H1 (cell line): ENCODE data around the gene OPN1SW. TPM values are rescaled to one million over a fixed set of nuclear protein-coding genes. Genes with fewer than 3 reads are reported as not detected.

Experiments used
- BCL11A ChIP-seq, 2 experiments: IDR thresholded peaks; one replicate each; pipeline ENCODE4 v1.6.1; 2011; ENCODE audit warnings: low read depth in 2 of 2, low read length in 2 of 2, mild to moderate bottlenecking in 2 of 2
- CEBPB ChIP-seq: IDR thresholded peaks from 2 replicates; pipeline ENCODE4 v1.6.1; 2012; ENCODE audit warnings: low read depth, low read length
- CTBP2 ChIP-seq: IDR thresholded peaks from 2 replicates; pipeline ENCODE4 v1.7.0; 2011; ENCODE audit warnings: borderline replicate concordance, mild to moderate bottlenecking, moderate library complexity, mixed read lengths, low read length; ENCODE audit not compliant: insufficient read depth, insufficient read length
- GABPA ChIP-seq: IDR thresholded peaks from 2 replicates; pipeline ENCODE4 v1.6.1; 2011; ENCODE audit warnings: mild to moderate bottlenecking, low read length, moderate library complexity, borderline replicate concordance; ENCODE audit not compliant: insufficient read depth
- GTF2F1 ChIP-seq: IDR thresholded peaks from 2 replicates; pipeline ENCODE4 v1.6.1; 2012; ENCODE audit warnings: low read depth, low read length, improper control_type of control experiment, borderline replicate concordance
- HDAC2 ChIP-seq, 2 experiments: fragments of 300-600 bp in 1 of 2; sonication (generic) in 1 of 2; IDR thresholded peaks; 2 replicates each; pipeline ENCODE4 v1.6.1; 2011 to 2012; ENCODE audit warnings: low read depth in 2 of 2, low read length in 2 of 2, mild to moderate bottlenecking in 2 of 2, moderate library complexity in 2 of 2, borderline replicate concordance in 1 of 2, inconsistent platforms in 1 of 2
- HDAC6 ChIP-seq: IDR thresholded peaks from one replicate; pipeline ENCODE4 v1.7.1; 2012; ENCODE audit warnings: low read depth, mild to moderate bottlenecking, inconsistent platforms, low read length, moderate library complexity
- JUND ChIP-seq: IDR thresholded peaks from 2 replicates; pipeline ENCODE4 v1.6.1; 2011; ENCODE audit warnings: mild to moderate bottlenecking, improper control_type of control experiment, low read length
- KDM5A ChIP-seq: fragments of 200-600 bp; IDR thresholded peaks from 2 replicates; pipeline ENCODE4 v1.7.1; 2012; ENCODE audit warnings: mild to moderate bottlenecking, low read length, inconsistent platforms, mixed read lengths
- MAX ChIP-seq: IDR thresholded peaks from 2 replicates; pipeline ENCODE4 v1.6.1; 2012; ENCODE audit warnings: inconsistent platforms
- NANOG ChIP-seq: IDR thresholded peaks from 2 replicates; pipeline ENCODE4 v1.6.1; 2011; ENCODE audit warnings: low read length, low read depth, mild to moderate bottlenecking, inconsistent platforms; ENCODE audit not compliant: insufficient read depth, poor library complexity, severe bottlenecking
- NRF1 ChIP-seq: IDR thresholded peaks from 2 replicates; pipeline ENCODE4 v1.6.1; 2011; ENCODE audit warnings: mild to moderate bottlenecking, low read depth, low read length, improper control_type of control experiment
- POLR2AphosphoS5 ChIP-seq: IDR thresholded peaks from 2 replicates; pipeline ENCODE4 v1.6.1; 2011; ENCODE audit warnings: low read depth, low read length
- RBBP5 ChIP-seq: IDR thresholded peaks from 2 replicates; pipeline ENCODE4 v1.7.1; 2012; ENCODE audit warnings: low read depth, mild to moderate bottlenecking, inconsistent platforms, low read length, moderate library complexity, borderline replicate concordance
- RNF2 ChIP-seq: fragments of 200-900, 300-1000 bp; sonication (generic); IDR thresholded peaks from 2 replicates; pipeline ENCODE4 v1.7.1; 2016; ENCODE audit warnings: borderline replicate concordance, low read depth, mild to moderate bottlenecking, antibody characterized with exemption, low read length; ENCODE audit not compliant: poor library complexity, severe bottlenecking; ENCODE audit errors: missing control alignments
- SAP30 ChIP-seq: fragments of 300-600 bp; sonication (generic); IDR thresholded peaks from 2 replicates; pipeline ENCODE4 v1.7.1; 2012; ENCODE audit warnings: low read length, moderate library complexity, mild to moderate bottlenecking, inconsistent platforms; ENCODE audit not compliant: insufficient read depth, insufficient replicate concordance
- SIN3A ChIP-seq, 2 experiments: IDR thresholded peaks in 1 of 2; conservative IDR thresholded peaks in 1 of 2; 2 replicates each; pipeline ENCODE4 v1.6.1; 2011 to 2012; ENCODE audit warnings: low read length in 2 of 2, improper control_type of control experiment in 1 of 2, low read depth in 1 of 2, mild to moderate bottlenecking in 1 of 2
- TAF7 ChIP-seq: optimal IDR thresholded peaks from 2 replicates; pipeline ENCODE3; 2011; ENCODE audit warnings: low read depth, mild to moderate bottlenecking, inconsistent platforms, low read length, moderate library complexity, borderline replicate concordance
- TEAD4 ChIP-seq: IDR thresholded peaks from 2 replicates; pipeline ENCODE4 v1.6.1; 2012; ENCODE audit warnings: low read depth, low read length, inconsistent platforms, mixed read lengths
- YY1 ChIP-seq: IDR thresholded peaks from 2 replicates; pipeline ENCODE4 v1.6.1; 2011; ENCODE audit warnings: low read depth, mild to moderate bottlenecking, low read length
- ZNF274 ChIP-seq: IDR thresholded peaks from 2 replicates; pipeline ENCODE4 v1.7.0; 2012; ENCODE audit warnings: low read length, borderline replicate concordance; ENCODE audit errors: extremely low read depth
- polyA plus RNA-seq, 7 experiments: library from polyadenylated mRNA; depleted of rRNA in 3 of 7; stranded (reverse) in 5 of 7; unstranded in 2 of 7; fragments of >200 nt in 5 of 7; fragments of 200-250 nt in 2 of 7; gene quantifications; 1 replicate in 5 of 7; 2 replicates in 1 of 7; 4 replicates in 1 of 7; pipeline versions ENCODE4 v1.2.1 to v1.2.3, GENCODE V29; 2011 to 2013; ENCODE audit warnings: missing spikeins in 2 of 7, mixed read lengths in 2 of 7
- total RNA-seq: library from RNA; stranded (reverse); fragmentation: NEBNext Ultra II Directional; extraction: Animal tissue kit (Norgen Biotek cat#: 25700); gene quantifications from 2 replicates; pipeline ENCODE4 v1.2.1, GENCODE V29; 2021

Gene OPN1SW
- total and polyA plus RNA-seq, 2 of the 8 experiments (the other 6 are each of a cell fraction or from before 2014, with no cell fraction given): not detected

GRCh38 chr7:128739048-128739962 is 36.3 kb downstream of the OPN1SW start, which contains the start of gene CALU (continued):
- TF ChIP-seq CEBPB: no peak
- TF ChIP-seq RBBP5: peak; percentile 94; the same call in 1 of the 2 replicates
- no peak for TF ChIP-seq SAP30
- peak; percentile 26 for TF ChIP-seq TAF7
- no peak for TF ChIP-seq GTF2F1
- no peak for TF ChIP-seq BCL11A (IDR thresholded peaks at IDR 0.05; ENCODE audit: low read depth in 2 of 2, low read length in 2 of 2)
- TF ChIP-seq NRF1: no peak
- TF ChIP-seq RNF2: no peak
- no peak for TF ChIP-seq ZNF274
- no peak for TF ChIP-seq TEAD4
- peak in 1 of 2 experiments; percentile 81; a peak in 1 of 4 replicates for TF ChIP-seq SIN3A (conservative IDR thresholded peaks at IDR 0.05 in 1 of 2, IDR thresholded peaks at IDR 0.05 in 1 of 2; ENCODE audit: low read depth in 1 of 2, low read length in 2 of 2)
- no peak for TF ChIP-seq JUND
- TF ChIP-seq GABPA: peak; percentile 72; the same call in 1 of the 2 replicates
- peak in 1 of 2 experiments; percentile 24; a peak in 1 of 4 replicates for TF ChIP-seq HDAC2 (IDR thresholded peaks at IDR 0.05; ENCODE audit: borderline replicate concordance in 1 of 2, low read depth in 2 of 2, low read length in 2 of 2)
- TF ChIP-seq KDM5A: 0 out of 2 replicates have a peak, but pooled peaks have one; percentile 32
- TF ChIP-seq YY1: 0 out of 2 replicates have a peak, but pooled peaks have one; percentile 13
- no peak for TF ChIP-seq HDAC6
- TF ChIP-seq MAX: peak; percentile 91
- TF ChIP-seq CTBP2: no peak
- no peak for TF ChIP-seq NANOG
- TF ChIP-seq POLR2AphosphoS5: peak; percentile 96
